GM06990 (cell line): ENCODE measurements around the gene ZKSCAN5.

ENCODE experiments used
- DNase-seq: peaks from one replicate; pipeline ENCODE4 v3.0.0-alpha.2; 2011; ENCODE audit not compliant: insufficient read length; ENCODE audit errors: extremely low read depth
- H3K27me3 ChIP-seq: replicated peaks from 2 replicates; pipeline ENCODE4 v1.6.0; 2011; ENCODE audit warnings: low read length; ENCODE audit not compliant: control insufficient read depth, insufficient read depth
- H3K36me3 ChIP-seq: 2 replicates; pipeline ENCODE4 v1.5.1; 2011; ENCODE audit warnings: low read length; ENCODE audit not compliant: control insufficient read depth, insufficient read depth
- H3K4me3 ChIP-seq: replicated peaks from 2 replicates; pipeline ENCODE4 v1.5.1; 2011; ENCODE audit warnings: low read depth, mild to moderate bottlenecking, control low read depth, low read length
- CTCF ChIP-seq: IDR thresholded peaks from 2 replicates; pipeline ENCODE4 v1.5.1; 2011; ENCODE audit warnings: low read length, control low read depth, mild to moderate bottlenecking, inconsistent platforms; ENCODE audit not compliant: insufficient read depth, poor library complexity, severe bottlenecking

ZKSCAN5 gene

GRCh38 chr7:99553039-99553438 is 48.6 kb downstream of the ZKSCAN5 start:
- DNase-seq, result no peak
- Histone ChIP-seq H3K27me3 (no peaks in the 10 kb centered on the region), H3K36me3 (peaks cover 3% of the 10 kb centered on the region), H3K4me3 (no peak overlapping the region)
- no peak for TF ChIP-seq CTCF

- no peak overlapping the region for H3K4me3 ChIP-seq
- no peaks in the 10 kb centered on the region for H3K27me3 ChIP-seq
- DNase-seq, result no peak
- TF ChIP-seq CTCF, result no peak
- peaks cover 3% of the 10 kb centered on the region for H3K36me3 ChIP-seq
Observed at GRCh38 chr7:99554939-99555338, 50.5 kb downstream of the ZKSCAN5 start.

- no peak for TF ChIP-seq CTCF
- DNase-seq, result no peak
- no peaks in the 10 kb centered on the region for H3K27me3 ChIP-seq
Observed at GRCh38 chr7:99557196-99557607, 52.7 kb downstream of the ZKSCAN5 start.

GRCh38 chr7:99557940-99558305 is 53.5 kb downstream of the ZKSCAN5 start:
- TF ChIP-seq CTCF, result no peak
- peaks cover 9% of the 10 kb centered on the region for H3K36me3 ChIP-seq
- DNase-seq, result no peak

More at GRCh38 chr7:99557196-99557607, 52.7 kb downstream of the ZKSCAN5 start:
- Histone ChIP-seq H3K36me3 (peaks cover 9% of the 10 kb centered on the region), H3K4me3 (peak overlapping the region; percentile 75)

GRCh38 chr7:99558306-99559174 is 54.1 kb downstream of the ZKSCAN5 start, which contains the start of gene ZNF655:
TSS of gene ZNF655 (plus strand) at chr7:99558642. CDS start at chr7:99560560, 1,918 bp downstream.
- no peaks in the 10 kb centered on the region for H3K27me3 ChIP-seq
- DNase-seq, result peak; percentile 90
- no peak for TF ChIP-seq CTCF
- H3K4me3 ChIP-seq, result peak within 1 kb of the TSS; percentile 75
- peaks cover 10% of the 10 kb centered on the region for H3K36me3 ChIP-seq

More at GRCh38 chr7:99557940-99558305, 53.5 kb downstream of the ZKSCAN5 start:
- Histone ChIP-seq H3K27me3 (no peaks in the 10 kb centered on the region), H3K4me3 (peak overlapping the region; percentile 75)
